ENCODE data around the gene MACROD2. TPM values are rescaled to one million over a fixed set of nuclear protein-coding genes. Genes with fewer than 3 reads are reported as not detected.

Gene MACROD2
- total RNA-seq, 1 experiment from 2014 or later = 3.7 TPM

DNA sequence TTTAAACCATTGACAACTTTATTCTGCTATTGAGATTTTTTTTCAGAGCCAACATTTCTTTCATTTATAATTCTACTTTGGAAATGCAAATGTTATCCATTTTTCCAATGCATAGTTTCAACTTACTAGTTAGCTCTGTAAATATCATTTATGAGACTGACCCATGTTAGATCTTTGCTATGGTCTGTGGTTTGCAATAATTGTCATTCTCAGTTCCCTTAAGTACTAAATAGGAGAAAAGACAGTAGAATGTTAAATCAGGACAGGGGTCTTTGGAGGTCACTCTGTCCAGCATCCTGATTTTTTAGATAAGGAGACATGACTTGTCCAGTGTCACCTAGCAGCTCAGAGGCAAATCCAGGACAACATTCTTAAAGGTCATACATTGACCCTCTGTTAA lies 864.3 kb downstream of the MACROD2 start:
- Histone ChIP-seq H3K27me3 (ENCODE audit: insufficient read depth, low read length) (no peaks in the 10 kb centered on the region), H3K9ac (ENCODE audit: low read length) (no peak overlapping the region), H3K27ac (ENCODE audit: low read depth, low read length) (no peak overlapping the region), H3K4me2 (ENCODE audit: low read length) (no peak overlapping the region), H4K20me1 (ENCODE audit: insufficient read depth) (no peaks in the 10 kb centered on the region), H3K79me2 (ENCODE audit: insufficient read depth, low read length) (no peaks in the 10 kb centered on the region), H3K4me3 (replicated peaks in 1 of 2; ENCODE audit: low read depth in 1 of 2, low read length in 2 of 2) (no peak overlapping the region), H3K4me1 (ENCODE audit: control insufficient read depth in 1 of 2, insufficient read depth in 2 of 2, low read length in 2 of 2) (peaks cover 3 to 4% of the 10 kb centered on the region in 2 experiments; a peak in 2 of 4 replicates), H3K9me3 (ENCODE audit: control insufficient read depth in 1 of 2, insufficient read depth in 1 of 2, low read depth in 1 of 2, low read length in 2 of 2) (no peaks in the 10 kb centered on the region), H3K36me3 (ENCODE audit: control insufficient read depth in 1 of 2, insufficient read depth in 2 of 2, low read length in 2 of 2) (no peaks in the 10 kb centered on the region), H3K9me2 (ENCODE audit: insufficient read depth) (no peaks in the 10 kb centered on the region), H2AFZ (ENCODE audit: low read depth, low read length, poor library complexity, severe bottlenecking) (no peak overlapping the region)
- RAD21 ChIA-PET (ENCODE audit: low non-redundant PET in 1 of 2, low total read pairs in 2 of 2, uncharacterized antibody in 2 of 2, unreplicated experiment in 2 of 2) = no interaction called here
- ATAC-seq (no peak), DNase-seq (ENCODE audit: low read depth, low spot score) (no peak)
- TF ChIP-seq SP1 (IDR thresholded peaks at IDR 0.05; ENCODE audit: low read depth) (no peak), FOSL1 (IDR thresholded peaks at IDR 0.05; ENCODE audit: low read depth) (no peak), POLR2AphosphoS5 (IDR thresholded peaks at IDR 0.05; ENCODE audit: low read depth, low read length) (no peak), ZFX (IDR thresholded peaks at IDR 0.05) (no peak), CBX3 (IDR thresholded peaks at IDR 0.05; ENCODE audit: low read depth) (no peak), YY1 (IDR thresholded peaks at IDR 0.05; ENCODE audit: extremely low read depth, insufficient replicate concordance, low read depth, low read length) (no peak)
- TF ChIP-seq, protein P1, sequence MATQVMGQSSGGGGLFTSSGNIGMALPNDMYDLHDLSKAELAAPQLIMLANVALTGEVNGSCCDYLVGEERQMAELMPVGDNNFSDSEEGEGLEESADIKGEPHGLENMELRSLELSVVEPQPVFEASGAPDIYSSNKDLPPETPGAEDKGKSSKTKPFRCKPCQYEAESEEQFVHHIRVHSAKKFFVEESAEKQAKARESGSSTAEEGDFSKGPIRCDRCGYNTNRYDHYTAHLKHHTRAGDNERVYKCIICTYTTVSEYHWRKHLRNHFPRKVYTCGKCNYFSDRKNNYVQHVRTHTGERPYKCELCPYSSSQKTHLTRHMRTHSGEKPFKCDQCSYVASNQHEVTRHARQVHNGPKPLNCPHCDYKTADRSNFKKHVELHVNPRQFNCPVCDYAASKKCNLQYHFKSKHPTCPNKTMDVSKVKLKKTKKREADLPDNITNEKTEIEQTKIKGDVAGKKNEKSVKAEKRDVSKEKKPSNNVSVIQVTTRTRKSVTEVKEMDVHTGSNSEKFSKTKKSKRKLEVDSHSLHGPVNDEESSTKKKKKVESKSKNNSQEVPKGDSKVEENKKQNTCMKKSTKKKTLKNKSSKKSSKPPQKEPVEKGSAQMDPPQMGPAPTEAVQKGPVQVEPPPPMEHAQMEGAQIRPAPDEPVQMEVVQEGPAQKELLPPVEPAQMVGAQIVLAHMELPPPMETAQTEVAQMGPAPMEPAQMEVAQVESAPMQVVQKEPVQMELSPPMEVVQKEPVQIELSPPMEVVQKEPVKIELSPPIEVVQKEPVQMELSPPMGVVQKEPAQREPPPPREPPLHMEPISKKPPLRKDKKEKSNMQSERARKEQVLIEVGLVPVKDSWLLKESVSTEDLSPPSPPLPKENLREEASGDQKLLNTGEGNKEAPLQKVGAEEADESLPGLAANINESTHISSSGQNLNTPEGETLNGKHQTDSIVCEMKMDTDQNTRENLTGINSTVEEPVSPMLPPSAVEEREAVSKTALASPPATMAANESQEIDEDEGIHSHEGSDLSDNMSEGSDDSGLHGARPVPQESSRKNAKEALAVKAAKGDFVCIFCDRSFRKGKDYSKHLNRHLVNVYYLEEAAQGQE (IDR thresholded peaks at IDR 0.05; ENCODE audit: low read depth) = no peak
- TF ChIP-seq, protein P2, sequence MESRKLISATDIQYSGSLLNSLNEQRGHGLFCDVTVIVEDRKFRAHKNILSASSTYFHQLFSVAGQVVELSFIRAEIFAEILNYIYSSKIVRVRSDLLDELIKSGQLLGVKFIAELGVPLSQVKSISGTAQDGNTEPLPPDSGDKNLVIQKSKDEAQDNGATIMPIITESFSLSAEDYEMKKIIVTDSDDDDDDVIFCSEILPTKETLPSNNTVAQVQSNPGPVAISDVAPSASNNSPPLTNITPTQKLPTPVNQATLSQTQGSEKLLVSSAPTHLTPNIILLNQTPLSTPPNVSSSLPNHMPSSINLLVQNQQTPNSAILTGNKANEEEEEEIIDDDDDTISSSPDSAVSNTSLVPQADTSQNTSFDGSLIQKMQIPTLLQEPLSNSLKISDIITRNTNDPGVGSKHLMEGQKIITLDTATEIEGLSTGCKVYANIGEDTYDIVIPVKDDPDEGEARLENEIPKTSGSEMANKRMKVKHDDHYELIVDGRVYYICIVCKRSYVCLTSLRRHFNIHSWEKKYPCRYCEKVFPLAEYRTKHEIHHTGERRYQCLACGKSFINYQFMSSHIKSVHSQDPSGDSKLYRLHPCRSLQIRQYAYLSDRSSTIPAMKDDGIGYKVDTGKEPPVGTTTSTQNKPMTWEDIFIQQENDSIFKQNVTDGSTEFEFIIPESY (IDR thresholded peaks at IDR 0.05; ENCODE audit: extremely low read depth, insufficient replicate concordance, low read length) = no peak
- CTCF ChIA-PET = no interaction called here
- intact Hi-C loops (cut with micrococcal nuclease) = no loop called here
- POLR2A ChIA-PET = no interaction called here
- BruUV-seq (replicated peaks) = no TSS peak

Data from HCT116 (cell line).